A549 (cell line): Measurements from ENCODE around the gene HERPUD2. TPM values are rescaled to one million over a fixed set of nuclear protein-coding genes. Genes with fewer than 3 reads are reported as not detected.
"Not testable (repeated sequence)": the region's sequence is repeated elsewhere in the genome, so short reads cannot be mapped to it uniquely, and the experiment has no call there.

ENCODE experiments used
- ATAC-seq, 2 experiments: fragments of 200-7000 bp in 1 of 2; fragments of >200 bp in 1 of 2; cut with Nextera tagmentation in 1 of 2; cut with Tn5 transposase in 1 of 2; 3 replicates each; pipeline versions ENCODE4 v1.8.0 to v1.9.1; 2018 to 2020; ENCODE audit warnings: mild to moderate bottlenecking in 1 of 2, moderate library complexity in 1 of 2
- CTCF ChIA-PET: fragments of 300-600 bp; sonication (Branson Sonifier 250); formaldehyde crosslinking; extraction: SDS; loops from one replicate; lab custom pipeline; 2021; ENCODE audit warnings: antibody characterized with exemption, inconsistent platforms; lab: Yijun Ruan, JAX
- POLR2A ChIA-PET: fragments of 350-600 bp; formaldehyde crosslinking; extraction: SDS; loops from one replicate; lab custom pipeline; 2021; ENCODE audit warnings: antibody characterized with exemption, inconsistent platforms; lab: Yijun Ruan, JAX
- DNase-seq, 2 experiments: peaks; one replicate each; pipeline versions ENCODE4 v3.0.0 to v3.0.0-alpha.2; 2011 to 2016; ENCODE audit warnings: low read depth in 1 of 2, low spot score in 1 of 2
- FAIRE-seq: peaks from 2 replicates; lab custom pipeline; 2011; peaks lifted over from hg19 to GRCh38; lab: Jason Lieb, UNC
- H3K27ac ChIP-seq, 2 experiments: fragments of >200 bp; sonication (Bioruptor Twin); formaldehyde crosslinking; 3 replicates each; pipeline ENCODE4 v1.5.1; 2016 to 2017
- H3K4me1 ChIP-seq: fragments of >200 bp; sonication (Bioruptor Twin); formaldehyde crosslinking; 3 replicates; pipeline ENCODE4 v1.6.1; 2016
- H3K4me2 ChIP-seq: fragments of >200 bp; sonication (Bioruptor Twin); formaldehyde crosslinking; 3 replicates; pipeline ENCODE4 v1.6.1; 2016
- H3K4me3 ChIP-seq: fragments of >200 bp; sonication (Bioruptor Twin); formaldehyde crosslinking; 3 replicates; pipeline ENCODE4 v1.5.1; 2016
- H3K9me3 ChIP-seq: fragments of >200 bp; sonication (Bioruptor Twin); formaldehyde crosslinking; 3 replicates; pipeline ENCODE4 v1.6.1; 2016
- CBX2 ChIP-seq: fragments of 200-600 bp; sonication (generic); IDR thresholded peaks from 2 replicates; pipeline ENCODE4 v1.6.1; 2016; ENCODE audit warnings: low read depth, mild to moderate bottlenecking, borderline replicate concordance
- CBX8 ChIP-seq: fragments of 200-600 bp; sonication (generic); IDR thresholded peaks from 2 replicates; pipeline ENCODE4 v1.6.1; 2016
- GATA3 ChIP-seq: IDR thresholded peaks from 2 replicates; pipeline ENCODE4 v1.6.1; 2012; ENCODE audit warnings: borderline replicate concordance
- HDAC2 ChIP-seq: fragments of 200-600 bp; sonication (generic); IDR thresholded peaks from 2 replicates; pipeline ENCODE4 v1.6.1; 2016
- HOXA7 ChIP-seq: fragments of 250-450 bp; sonication (Bioruptor Pico); IDR thresholded peaks from 2 replicates; pipeline ENCODE4 v1.5.0; 2020; ENCODE audit warnings: mild to moderate bottlenecking, moderate library complexity
- JUNB ChIP-seq: fragments of >200 bp; sonication (Bioruptor Twin); formaldehyde crosslinking; IDR thresholded peaks from 2 replicates; pipeline ENCODE4 v1.6.1; 2016
- KDM1A ChIP-seq: fragments of 200-600 bp; sonication (generic); IDR thresholded peaks from 2 replicates; pipeline ENCODE4 v1.6.1; 2016; ENCODE audit warnings: low read depth, mild to moderate bottlenecking
- MYC ChIP-seq: IDR thresholded peaks from 2 replicates; pipeline ENCODE4 v1.6.1; 2012; ENCODE audit warnings: mild to moderate bottlenecking, inconsistent platforms, low read length, improper control_type of control experiment, borderline replicate concordance
- POLR2A ChIP-seq: IDR thresholded peaks from 2 replicates; pipeline ENCODE4 v1.6.1; 2012; ENCODE audit warnings: mild to moderate bottlenecking, low read length
- RARB ChIP-seq: fragments of 250-450 bp; sonication (Bioruptor Pico); IDR thresholded peaks from 2 replicates; pipeline ENCODE4 v1.8.0; 2021; ENCODE audit warnings: mild to moderate bottlenecking, moderate library complexity
- RNF2 ChIP-seq: fragments of 200-600 bp; sonication (generic); IDR thresholded peaks from 2 replicates; pipeline ENCODE4 v1.6.1; 2016; ENCODE audit warnings: low read depth, mild to moderate bottlenecking, antibody characterized with exemption, moderate library complexity, borderline replicate concordance
- SMC3 ChIP-seq: fragments of >200 bp; sonication (Bioruptor Twin); formaldehyde crosslinking; IDR thresholded peaks from 3 replicates; pipeline ENCODE4 v1.6.1; 2018; ENCODE audit warnings: inconsistent platforms
- SREBF2 ChIP-seq: fragments of 450-650 bp; IDR thresholded peaks from 2 replicates; pipeline ENCODE4 v1.6.1; 2014; ENCODE audit warnings: mild to moderate bottlenecking, moderate library complexity
- TFCP2L1 ChIP-seq: fragments of 250-450 bp; sonication (Bioruptor Pico); IDR thresholded peaks from 2 replicates; pipeline ENCODE4 v1.5.0; 2021; ENCODE audit warnings: mild to moderate bottlenecking
- ZFP36 ChIP-seq: fragments of 450-650 bp; IDR thresholded peaks from 2 replicates; pipeline ENCODE4 v1.6.1; 2014; ENCODE audit warnings: borderline replicate concordance; ENCODE audit not compliant: partially characterized antibody
- ZNF302 ChIP-seq: fragments of 250-450 bp; sonication (Bioruptor Pico); IDR thresholded peaks from 2 replicates; pipeline ENCODE4 v1.9.0; 2021; ENCODE audit warnings: inconsistent platforms, mild to moderate bottlenecking, moderate library complexity
- ZSCAN20 ChIP-seq: fragments of 250-450 bp; sonication (Bioruptor Pico); IDR thresholded peaks from 2 replicates; pipeline ENCODE4 v1.8.0; 2022; ENCODE audit warnings: mild to moderate bottlenecking, moderate library complexity
- WGBS: methylation state at CpG from one replicate; pipeline ENCODE4 v1.1.6; 2017; ENCODE audit errors: missing lambda C conversion rate; 5-methylcytosine and 5-hydroxymethylcytosine counted together
- polyA plus RNA-seq, 4 experiments: library from polyadenylated mRNA; depleted of rRNA in 3 of 4; stranded (reverse); fragments of >200 nt; fragmentation: RNase III in 1 of 4; extraction: RNeasy Plus Mini Kit Qiagen cat#74134 plus additional on column Dnase treatment in 1 of 4; gene quantifications; 2 replicates in 3 of 4; 3 replicates in 1 of 4; pipeline ENCODE4 v1.2.3, GENCODE V29; 2011 to 2017
- TF ChIP-seq, protein P1 (sequence below): fragments of >200 bp; sonication (Bioruptor Twin); formaldehyde crosslinking; IDR thresholded peaks from 3 replicates; pipeline ENCODE4 v1.6.1; 2016
- TF ChIP-seq, protein P2 (sequence below): fragments of >200 bp; sonication (Bioruptor Twin); formaldehyde crosslinking; IDR thresholded peaks from 3 replicates; pipeline ENCODE4 v1.5.1; 2016
- TF ChIP-seq, protein P3 (sequence below): fragments of 150-350 bp; IDR thresholded peaks from 2 replicates; pipeline ENCODE4 v1.6.1; 2014; ENCODE audit warnings: low read depth, mild to moderate bottlenecking, low read length
- TF ChIP-seq, protein P4 (sequence below): IDR thresholded peaks from 2 replicates; pipeline ENCODE4 v1.6.1; 2012

The HERPUD2 gene
- polyA plus RNA-seq, 2 of the 4 experiments (the other 2 are of a cell fraction), result 13.2 to 34.8 TPM

DNA sequence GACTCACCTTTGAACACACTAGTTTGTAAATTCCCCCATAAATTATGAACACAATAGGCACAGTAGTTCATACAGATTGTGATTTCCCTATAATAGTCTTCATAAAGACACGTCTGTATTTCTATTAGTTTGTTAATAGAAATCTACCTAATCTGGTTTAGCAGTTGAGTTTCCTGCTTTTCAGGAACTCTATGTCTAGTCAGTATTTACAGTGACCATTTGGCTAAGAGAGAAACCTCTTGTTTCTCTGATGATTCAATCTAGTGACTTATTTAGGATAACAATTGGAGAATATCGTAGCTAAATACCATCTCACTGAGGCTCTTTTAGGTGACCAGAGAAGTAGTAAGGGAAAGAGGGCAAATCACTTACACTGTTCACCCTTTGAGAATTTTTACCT lies 5.9 kb upstream of the HERPUD2 start:
- ATAC-seq, result no peak
- Histone ChIP-seq H3K9me3 (no peaks in the 10 kb centered on the region), H3K4me3 (no peak overlapping the region), H3K4me2 (no peak overlapping the region), H3K27ac (no peak overlapping the region), H3K4me1 (peaks cover 20% of the 10 kb centered on the region)
- DNase-seq, result no peak
- WGBS, result 68% methylated on average over 2 of the region's 2 CpGs
- TF ChIP-seq CBX2 (no peak), JUNB (no peak)
- TF ChIP-seq, protein P1, sequence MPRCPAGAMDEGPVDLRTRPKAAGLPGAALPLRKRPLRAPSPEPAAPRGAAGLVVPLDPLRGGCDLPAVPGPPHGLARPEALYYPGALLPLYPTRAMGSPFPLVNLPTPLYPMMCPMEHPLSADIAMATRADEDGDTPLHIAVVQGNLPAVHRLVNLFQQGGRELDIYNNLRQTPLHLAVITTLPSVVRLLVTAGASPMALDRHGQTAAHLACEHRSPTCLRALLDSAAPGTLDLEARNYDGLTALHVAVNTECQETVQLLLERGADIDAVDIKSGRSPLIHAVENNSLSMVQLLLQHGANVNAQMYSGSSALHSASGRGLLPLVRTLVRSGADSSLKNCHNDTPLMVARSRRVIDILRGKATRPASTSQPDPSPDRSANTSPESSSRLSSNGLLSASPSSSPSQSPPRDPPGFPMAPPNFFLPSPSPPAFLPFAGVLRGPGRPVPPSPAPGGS, result no peak
- ChIA-PET POLR2A (no interaction called here), CTCF (interaction anchor here (1.0 to 8.0 kb wide), 3 partner anchors 9 to 206 kb away, joined by 4 to 57 read pairs (median 6); no protein-coding TSS in a partner anchor)
- no peak for FAIRE-seq

DNA sequence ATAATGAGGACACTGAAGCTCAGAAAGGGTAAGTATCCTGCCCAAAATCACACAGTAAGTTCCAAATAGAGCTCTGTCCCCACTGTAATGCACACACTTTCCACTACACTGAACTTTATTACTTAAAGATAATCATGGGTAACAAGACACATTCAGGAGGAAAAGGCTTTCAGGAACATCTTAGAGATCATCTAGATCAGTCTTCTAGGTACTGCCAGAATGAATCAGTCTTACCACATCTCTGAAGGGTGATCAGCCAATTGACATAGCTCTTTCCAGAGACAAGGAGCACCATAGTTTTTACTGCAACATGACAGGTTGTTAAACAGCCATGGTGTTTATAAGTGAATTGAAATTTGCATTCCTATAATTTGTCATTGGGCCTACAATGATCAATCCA lies 5.4 kb upstream of the HERPUD2 start:
- DNase-seq (no peak), FAIRE-seq (no peak), ATAC-seq (no peak)
- Histone ChIP-seq H3K4me3 (no peak overlapping the region), H3K4me1 (peaks cover 22% of the 10 kb centered on the region), H3K27ac (no peak overlapping the region), H3K4me2 (no peak overlapping the region), H3K9me3 (no peaks in the 10 kb centered on the region)
- CTCF ChIA-PET, result interaction anchor here (0.6 to 8.0 kb wide), 3 partner anchors 9 to 207 kb away, joined by 3 to 57 read pairs (median 6); no protein-coding TSS in a partner anchor
- POLR2A ChIA-PET, result no interaction called here
- TF ChIP-seq GATA3 (no peak), SMC3 (no peak), KDM1A (no peak), RNF2 (no peak), ZNF302 (CRISPR knock-in tag) (no peak), ZFP36 (no peak), SREBF2 (no peak), TFCP2L1 (CRISPR knock-in tag) (no peak)
- TF ChIP-seq, protein P1, result no peak
- TF ChIP-seq, protein P2, sequence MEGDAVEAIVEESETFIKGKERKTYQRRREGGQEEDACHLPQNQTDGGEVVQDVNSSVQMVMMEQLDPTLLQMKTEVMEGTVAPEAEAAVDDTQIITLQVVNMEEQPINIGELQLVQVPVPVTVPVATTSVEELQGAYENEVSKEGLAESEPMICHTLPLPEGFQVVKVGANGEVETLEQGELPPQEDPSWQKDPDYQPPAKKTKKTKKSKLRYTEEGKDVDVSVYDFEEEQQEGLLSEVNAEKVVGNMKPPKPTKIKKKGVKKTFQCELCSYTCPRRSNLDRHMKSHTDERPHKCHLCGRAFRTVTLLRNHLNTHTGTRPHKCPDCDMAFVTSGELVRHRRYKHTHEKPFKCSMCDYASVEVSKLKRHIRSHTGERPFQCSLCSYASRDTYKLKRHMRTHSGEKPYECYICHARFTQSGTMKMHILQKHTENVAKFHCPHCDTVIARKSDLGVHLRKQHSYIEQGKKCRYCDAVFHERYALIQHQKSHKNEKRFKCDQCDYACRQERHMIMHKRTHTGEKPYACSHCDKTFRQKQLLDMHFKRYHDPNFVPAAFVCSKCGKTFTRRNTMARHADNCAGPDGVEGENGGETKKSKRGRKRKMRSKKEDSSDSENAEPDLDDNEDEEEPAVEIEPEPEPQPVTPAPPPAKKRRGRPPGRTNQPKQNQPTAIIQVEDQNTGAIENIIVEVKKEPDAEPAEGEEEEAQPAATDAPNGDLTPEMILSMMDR, result no peak
- TF ChIP-seq, all 56 proteins: peak for 0

DNA sequence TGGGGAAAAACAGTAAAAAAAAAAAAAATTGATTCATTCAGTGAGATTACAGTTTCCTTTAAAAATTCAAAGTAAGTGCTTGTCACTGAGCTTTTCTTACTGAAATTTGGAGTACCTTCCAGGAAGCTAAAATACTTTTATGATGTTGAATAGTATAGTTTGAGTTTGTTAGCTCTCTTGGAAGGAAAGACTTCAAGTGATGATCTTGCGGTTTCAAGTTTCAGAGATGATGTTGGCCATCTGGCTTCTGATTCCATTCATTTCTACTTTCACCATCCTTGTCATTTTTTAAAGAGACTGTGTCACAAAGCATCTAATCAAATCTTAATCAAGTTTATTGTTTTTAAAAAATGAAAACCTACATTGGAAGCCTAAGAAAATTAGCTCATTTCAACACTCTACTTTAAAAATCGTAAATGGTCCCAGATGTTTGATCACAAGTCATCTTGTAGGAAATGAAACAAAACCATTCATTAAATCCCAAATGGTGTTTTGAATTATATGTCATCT lies 4.9 kb upstream of the HERPUD2 start:
- FAIRE-seq, result no peak
- TF ChIP-seq, protein P3, sequence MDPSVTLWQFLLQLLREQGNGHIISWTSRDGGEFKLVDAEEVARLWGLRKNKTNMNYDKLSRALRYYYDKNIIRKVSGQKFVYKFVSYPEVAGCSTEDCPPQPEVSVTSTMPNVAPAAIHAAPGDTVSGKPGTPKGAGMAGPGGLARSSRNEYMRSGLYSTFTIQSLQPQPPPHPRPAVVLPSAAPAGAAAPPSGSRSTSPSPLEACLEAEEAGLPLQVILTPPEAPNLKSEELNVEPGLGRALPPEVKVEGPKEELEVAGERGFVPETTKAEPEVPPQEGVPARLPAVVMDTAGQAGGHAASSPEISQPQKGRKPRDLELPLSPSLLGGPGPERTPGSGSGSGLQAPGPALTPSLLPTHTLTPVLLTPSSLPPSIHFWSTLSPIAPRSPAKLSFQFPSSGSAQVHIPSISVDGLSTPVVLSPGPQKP, result no peak
- TF ChIP-seq HDAC2 (no peak), ZSCAN20 (CRISPR knock-in tag) (no peak), MYC (no peak), SMC3 (no peak), POLR2A (no peak), RARB (no peak), CBX8 (no peak), HOXA7 (CRISPR knock-in tag) (no peak)
- TF ChIP-seq, protein P4, sequence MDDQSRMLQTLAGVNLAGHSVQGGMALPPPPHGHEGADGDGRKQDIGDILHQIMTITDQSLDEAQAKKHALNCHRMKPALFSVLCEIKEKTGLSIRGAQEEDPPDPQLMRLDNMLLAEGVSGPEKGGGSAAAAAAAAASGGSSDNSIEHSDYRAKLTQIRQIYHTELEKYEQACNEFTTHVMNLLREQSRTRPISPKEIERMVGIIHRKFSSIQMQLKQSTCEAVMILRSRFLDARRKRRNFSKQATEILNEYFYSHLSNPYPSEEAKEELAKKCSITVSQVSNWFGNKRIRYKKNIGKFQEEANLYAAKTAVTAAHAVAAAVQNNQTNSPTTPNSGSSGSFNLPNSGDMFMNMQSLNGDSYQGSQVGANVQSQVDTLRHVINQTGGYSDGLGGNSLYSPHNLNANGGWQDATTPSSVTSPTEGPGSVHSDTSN, result no peak
- H3K27ac ChIP-seq, result no peak overlapping the region
- no peak overlapping the region for H3K4me3 ChIP-seq
- ChIA-PET POLR2A (no interaction called here), CTCF (interaction anchor here (0.6 to 8.0 kb wide), 4 partner anchors 10 to 207 kb away, joined by 3 to 57 read pairs (median 7); no protein-coding TSS in a partner anchor)
- no peaks in the 10 kb centered on the region for H3K9me3 ChIP-seq
- no peak overlapping the region for H3K4me2 ChIP-seq
- peaks cover 22% of the 10 kb centered on the region for H3K4me1 ChIP-seq
- no peak for ATAC-seq
- DNase-seq, result no peak
- 93% methylated on average over 2 of the region's 2 CpGs for WGBS

DNA sequence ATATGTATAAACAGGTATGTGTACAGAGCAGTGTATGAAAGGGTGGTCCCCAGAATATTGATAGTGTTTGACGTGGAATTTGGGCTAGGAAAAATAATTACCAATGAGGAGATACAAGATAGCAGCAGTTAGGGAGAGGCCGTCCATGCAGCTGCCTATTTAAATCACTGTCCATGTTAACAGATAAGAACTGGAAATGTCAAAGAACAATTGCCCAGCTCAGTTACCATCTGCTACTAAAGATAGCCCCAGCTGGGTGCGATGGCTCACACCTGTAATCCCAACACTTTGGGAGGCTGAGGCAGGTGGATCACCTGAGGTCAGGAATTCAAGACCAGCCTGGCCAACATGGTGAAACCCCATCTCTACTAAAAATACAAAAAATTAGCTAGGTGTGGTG lies 3.4 kb upstream of the HERPUD2 start:
- H3K4me3 ChIP-seq, H3K27ac ChIP-seq, FAIRE-seq, H3K4me2 ChIP-seq, ATAC-seq, POLR2A ChIA-PET, H3K9me3 ChIP-seq, DNase-seq: not testable (repeated sequence)
- 94% methylated on average over 3 of the region's 3 CpGs for WGBS
- CTCF ChIA-PET, result interaction anchor here (1.1 to 8.0 kb wide), 5 partner anchors 11 to 208 kb away, joined by 3 to 57 read pairs (median 3); no protein-coding TSS in a partner anchor
- H3K4me1 ChIP-seq, result peaks cover 28% of the 10 kb centered on the region
